HG03159 (cell line): ENCODE results near the gene IL6ST.
A peak's percentile ranks its signal among the peaks of the same experiment; 100 is the strongest.
"Not testable (repeated sequence)": the region's sequence is repeated elsewhere in the genome, so short reads cannot be mapped to it uniquely, and the experiment has no call there.

Experiments used
- ATAC-seq: cut with Tn5 transposase; IDR thresholded peaks from one replicate; pipeline ENCODE4 v1.9.1; 2021; ENCODE audit warnings: mild to moderate bottlenecking, moderate library complexity; ENCODE audit not compliant: unreplicated experiment

Gene IL6ST

DNA sequence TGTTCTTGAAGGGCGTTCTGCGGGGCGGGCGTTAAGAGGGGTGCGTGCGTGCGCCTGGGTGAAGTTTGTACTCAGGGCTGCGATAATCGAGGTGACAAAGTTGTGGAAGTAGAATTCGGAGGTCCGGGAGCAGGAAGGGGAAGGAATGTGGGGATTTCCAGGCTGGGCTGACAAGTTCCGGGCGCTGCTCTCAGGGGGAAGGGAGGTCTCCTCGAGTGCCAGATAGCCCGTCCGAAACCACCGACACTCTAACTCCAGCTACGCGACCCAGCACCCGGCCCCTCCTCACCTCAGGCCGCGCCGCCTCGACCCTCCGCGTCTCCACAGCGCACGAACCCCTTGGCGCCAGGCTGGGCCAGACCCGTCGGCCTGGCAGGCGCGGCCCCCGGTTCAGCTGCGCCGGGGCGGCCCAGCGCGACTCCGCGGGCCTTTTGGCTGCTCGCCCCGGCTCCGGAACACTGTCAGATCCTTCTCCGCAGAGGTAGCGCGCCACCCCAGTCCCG lies at the start of gene IL6ST:
IL6ST (minus strand) TSS at position 469 of the 503 bp plus-strand sequence. CDS start 18,685 bp downstream, outside the sequence.
- peak; percentile 40 for ATAC-seq

DNA sequence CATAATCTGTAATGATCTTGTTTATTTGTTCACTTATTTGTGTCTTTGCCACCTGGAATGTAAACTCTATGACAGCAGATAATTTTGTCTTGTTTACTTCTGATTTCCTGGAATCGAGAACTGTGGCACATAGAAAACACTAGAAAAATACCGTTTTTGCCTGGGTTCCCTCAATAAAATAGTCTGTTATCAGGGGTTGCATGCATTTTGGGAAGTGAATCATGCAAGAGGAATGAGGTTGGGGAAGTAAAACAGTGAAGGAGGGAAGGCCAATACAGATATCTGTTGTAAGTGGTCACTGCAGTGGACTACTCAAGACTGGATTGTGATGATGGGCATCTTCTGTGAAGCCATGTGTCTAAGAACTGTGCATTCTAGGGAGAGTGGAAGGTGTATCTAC lies 45.2 kb upstream of the IL6ST start:
- no peak for ATAC-seq

DNA sequence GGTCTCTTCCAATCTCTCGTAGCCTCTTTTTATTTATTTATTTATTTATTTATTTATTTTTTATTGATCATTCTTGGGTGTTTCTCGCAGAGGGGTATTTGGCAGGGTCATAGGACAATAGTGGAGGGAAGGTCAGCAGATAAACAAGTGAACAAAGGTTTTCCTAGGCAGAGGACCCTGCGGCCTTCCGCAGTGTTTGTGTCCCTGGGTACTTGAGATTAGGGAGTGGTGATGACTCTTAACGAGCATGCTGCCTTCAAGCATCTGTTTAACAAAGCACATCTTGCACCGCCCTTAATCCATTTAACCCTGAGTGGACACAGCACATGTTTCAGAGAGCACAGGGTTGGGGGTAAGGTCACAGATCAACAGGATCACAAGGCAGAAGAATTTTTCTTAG lies 43.4 kb upstream of the IL6ST start:
- not testable (repeated sequence) for ATAC-seq

DNA sequence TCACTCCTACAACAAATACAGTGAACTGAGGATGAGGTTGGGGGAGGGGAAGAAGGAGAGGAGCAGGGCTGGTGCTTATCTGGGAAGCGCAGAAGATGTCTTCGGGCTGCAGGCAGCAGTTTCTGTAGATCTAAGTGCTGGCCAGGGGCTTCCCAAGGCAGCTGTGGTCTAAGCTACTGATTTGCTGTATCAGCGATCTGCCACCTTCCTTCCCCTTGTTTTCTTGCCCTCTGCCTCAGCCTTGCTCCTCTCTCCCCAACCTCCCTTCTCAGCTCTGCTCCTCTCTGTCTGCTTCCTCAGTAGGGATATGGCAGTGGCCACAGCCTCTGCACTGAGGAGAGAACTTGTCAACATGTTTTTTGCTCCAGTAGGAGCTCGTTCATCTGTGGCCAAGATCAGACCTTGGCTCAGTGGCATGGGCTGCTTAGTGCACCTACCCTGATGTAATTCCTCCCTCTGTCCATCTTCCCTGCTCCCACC lies 42.8 kb upstream of the IL6ST start:
- no peak for ATAC-seq

DNA sequence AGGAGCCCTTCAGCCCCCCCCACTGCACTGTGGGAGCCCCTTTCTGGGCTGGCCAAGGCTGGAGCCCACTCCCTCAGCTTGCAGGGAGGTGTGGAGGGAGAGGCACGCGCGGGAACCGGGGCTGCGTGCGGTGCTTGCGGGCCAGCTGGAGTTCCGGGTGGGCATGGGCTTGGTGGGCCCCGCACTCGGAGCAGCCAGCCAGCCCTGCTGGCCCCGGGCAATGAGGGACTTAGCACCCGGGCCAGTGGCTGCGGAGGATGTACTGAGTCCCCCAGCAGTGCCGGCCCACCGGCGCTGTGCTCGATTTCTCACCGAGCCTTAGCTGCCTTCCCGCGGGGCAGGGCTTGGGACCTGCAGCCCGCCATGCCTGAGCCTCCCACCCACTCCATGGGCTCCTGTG lies 40.6 kb upstream of the IL6ST start:
- ATAC-seq: not testable (repeated sequence)

DNA sequence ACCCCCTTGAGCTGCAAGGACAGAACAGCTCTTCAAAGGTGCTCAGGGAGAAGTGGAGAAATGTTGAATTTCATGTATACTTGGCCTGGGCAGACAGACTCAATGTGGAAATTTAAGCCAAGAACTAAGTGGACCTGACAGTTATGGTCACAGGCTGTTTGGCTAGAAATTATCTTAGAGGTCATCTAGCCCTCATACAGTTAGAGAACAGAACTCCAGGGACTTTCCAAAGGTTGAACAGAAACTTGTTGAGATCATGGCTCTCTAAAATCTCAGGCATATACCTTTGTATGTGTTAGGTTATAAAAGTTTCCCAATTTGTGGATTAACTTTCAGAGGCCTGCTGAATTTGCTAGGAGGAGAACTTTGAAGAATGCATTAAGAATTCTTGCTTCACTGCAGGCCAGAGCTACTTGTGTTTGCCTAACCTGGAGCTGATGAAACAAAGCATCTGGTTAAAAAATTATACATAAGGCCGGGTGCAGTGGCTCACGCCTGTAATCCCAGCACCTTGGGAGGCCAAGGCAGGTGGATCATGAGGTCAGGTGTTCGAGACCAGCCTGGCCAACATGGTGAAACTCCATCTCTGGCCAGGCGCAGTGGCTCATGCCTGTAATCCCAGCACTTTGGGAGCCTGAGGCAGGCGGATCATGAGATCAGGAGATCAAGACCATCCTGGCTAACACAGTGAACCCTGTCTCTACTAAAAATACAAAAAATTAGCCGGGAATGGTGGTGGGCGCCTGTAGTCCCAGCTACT lies 35.3 kb upstream of the IL6ST start:
- ATAC-seq: not testable (repeated sequence)

DNA sequence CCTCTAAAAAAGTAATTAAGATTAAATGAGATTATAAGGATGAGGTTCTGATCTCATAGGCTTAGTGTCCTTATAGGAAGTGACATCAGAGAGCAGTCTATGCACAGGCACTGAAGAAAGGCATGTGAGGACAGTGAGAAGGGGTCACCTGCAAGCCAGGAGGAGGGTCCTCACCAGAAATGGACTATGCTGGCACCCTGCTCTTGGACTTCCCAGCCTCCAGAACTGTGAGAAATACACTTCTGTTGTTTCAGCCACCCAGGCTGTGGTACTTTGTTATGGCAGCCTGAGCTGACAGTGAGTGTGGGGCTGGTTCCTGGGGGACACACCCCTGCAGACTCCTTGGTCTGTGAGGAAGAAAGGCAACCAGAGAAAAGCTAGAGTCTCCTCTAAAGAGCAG lies 34.7 kb upstream of the IL6ST start:
- no peak for ATAC-seq

DNA sequence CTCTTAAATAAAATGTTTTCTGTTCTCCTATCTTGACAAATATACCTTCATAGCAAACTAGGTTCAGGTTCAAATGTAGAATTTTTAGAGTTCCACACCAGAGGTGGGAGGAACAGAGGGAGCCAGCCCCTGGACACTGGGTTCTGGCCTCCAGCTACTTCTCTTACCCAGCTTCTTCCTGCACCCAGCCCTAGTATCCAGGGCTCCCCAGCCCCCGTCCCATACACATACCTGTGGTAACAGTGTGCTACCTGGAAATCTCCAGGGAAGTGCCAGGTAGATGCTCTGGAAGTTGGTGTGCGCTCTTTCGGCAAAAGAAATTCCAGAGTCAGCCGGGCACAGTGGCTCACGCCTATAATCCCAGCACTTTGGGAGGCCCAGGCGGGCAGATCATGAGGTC lies 33.9 kb upstream of the IL6ST start:
- no peak for ATAC-seq

DNA sequence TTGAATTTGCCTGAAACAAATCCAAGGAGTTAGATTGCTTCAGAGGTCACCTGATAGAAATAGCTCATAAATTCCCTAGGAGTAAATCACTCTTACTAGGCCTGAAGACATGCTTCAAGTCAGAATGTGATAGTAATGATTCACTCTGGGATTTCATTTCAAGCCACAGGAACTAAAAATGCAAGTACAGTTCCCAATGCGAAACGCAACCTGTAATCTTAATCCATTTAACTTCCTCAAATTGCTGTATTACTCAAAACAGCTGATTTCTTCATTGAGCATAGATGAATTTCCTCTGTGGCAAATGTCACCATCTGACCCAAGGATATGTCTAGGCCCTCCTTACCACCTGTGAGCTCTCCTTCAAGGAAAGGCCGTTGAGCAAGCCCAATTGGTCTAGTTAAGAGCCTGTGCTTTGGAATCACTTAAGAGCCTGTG lies 32.1 kb upstream of the IL6ST start:
- ATAC-seq: peak; percentile 88

DNA sequence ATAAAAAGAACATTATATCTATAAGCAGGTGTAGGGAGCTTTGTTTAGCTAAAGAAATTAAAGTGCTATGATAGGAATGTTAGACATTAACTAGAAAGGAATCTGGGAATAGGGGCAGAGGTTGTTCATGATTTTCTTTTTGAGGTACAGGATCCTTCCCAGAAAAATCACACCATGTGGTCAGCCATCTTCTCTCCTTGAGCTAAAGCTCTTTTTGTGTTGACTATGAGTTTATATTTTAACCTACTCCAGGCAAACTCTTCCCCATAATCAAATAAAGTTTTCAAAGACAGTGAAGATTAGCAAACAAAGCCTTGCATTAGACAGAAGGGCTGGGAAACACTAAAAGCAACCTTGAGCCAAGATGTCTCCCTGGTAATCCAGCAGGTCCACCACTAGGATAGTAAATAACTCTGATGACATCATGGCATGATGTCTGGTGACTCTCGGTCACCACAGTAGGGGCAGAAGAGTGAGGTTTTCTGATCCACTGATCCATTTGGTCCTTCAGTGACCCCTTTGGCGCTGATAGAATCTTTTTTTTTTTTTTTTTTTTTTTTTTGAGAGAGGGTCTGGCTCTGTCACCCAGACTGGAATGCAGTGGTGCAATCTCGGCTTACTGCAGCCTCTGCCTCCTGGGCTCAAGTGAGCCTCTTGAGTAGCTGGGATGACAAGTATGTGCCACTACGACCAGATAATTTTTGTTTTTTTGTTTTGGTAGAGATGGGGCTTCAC lies 30.6 kb upstream of the IL6ST start:
- no peak for ATAC-seq

DNA sequence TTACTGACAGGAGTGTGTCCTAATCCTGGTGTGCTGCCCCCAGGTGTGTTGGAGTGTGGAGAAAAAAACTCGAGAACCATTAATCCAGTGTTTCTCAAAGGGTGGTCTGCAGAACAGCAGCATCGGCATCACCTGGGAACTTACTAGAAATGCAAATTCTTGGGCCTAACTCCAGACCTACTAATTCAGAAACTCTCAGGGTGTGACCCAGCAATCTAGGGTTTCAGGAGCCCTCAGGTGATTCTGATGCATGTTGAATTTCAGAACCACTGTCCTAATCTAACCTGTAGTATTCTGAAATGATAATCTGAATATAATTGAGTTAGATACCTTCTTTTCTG lies 30.0 kb upstream of the IL6ST start:
- ATAC-seq: no peak

DNA sequence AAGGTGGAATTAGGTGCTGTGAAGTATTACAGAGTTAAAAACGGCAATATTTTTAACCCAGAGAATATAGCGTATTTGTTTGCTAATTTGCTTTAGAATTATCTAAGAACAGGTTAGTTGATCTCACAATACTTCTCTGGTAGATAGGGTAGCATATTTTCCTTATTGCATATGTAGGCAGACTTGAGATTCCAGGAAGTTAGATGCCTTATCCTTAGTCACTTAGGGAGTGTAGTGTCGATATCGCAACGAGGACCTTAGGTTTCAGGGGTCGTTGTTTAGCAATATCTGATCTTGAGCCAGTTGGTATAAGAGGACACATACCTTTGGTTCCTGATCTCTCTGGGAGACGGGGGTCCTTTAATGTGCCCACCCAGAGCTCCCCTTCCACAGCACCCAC lies 28.5 kb upstream of the IL6ST start:
- no peak for ATAC-seq

DNA sequence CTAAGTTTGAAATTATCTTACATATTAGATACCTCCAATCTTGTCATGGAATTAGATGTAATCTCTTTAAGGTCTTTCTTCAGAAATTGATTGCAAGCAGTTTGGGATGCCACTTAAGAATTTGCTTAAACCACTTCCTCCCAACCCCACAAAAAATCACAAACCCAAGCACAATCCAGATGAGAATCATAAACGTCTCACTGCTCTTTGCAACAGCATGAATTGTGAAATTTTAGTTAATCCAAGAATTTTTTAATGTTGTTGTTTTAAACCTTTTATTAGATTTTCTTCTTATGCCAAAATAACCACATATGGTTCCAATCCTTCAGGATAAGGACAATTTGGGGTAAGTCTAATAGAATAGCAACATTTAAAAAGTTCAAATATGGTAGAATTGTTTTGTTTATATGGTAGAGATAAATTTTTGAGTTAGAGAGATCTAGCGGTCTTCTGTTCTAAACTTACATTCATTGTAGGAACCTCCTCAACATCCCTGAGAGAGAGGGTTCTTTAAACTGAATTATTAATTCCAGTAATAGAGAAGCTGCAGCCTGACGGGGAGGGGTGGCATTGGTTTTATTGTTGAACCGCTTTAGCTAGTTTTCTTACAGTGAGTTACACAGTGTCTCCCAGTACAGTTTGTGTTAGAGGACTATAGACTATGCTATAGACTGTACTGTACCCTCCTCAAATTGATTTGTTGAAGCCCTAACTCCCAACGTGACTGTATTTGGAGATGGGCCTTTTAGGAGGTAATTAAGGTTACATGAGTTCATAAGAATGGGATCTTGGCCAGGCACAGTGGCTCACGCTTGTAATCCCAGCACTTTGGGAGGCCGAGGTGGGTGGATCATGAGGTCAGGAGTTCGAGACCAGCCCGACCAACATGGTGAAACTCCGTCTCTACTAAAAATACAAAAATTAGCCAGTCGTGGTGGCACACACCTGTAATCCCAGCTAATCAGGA lies 24.8 kb upstream of the IL6ST start:
- no peak for ATAC-seq

DNA sequence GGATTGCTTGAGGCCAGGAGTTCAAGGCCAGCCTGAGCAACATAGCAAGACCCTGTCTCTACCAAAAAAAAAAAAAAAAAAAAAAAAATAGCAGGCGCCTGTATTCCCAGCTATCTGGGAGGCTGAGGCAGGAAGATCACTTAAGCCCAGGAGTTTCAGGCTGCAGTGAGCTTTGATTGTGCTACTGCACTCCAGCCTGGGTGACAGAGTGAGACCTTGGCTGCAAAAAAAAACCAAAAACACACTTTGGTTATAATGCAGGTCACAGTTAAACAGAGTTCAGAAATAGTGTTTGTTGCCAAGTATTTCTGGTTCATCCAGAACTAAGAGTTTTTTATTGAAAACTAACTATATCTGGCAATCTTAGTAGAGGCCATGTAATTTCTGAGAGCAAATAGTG lies 24.1 kb upstream of the IL6ST start:
- no peak for ATAC-seq

DNA sequence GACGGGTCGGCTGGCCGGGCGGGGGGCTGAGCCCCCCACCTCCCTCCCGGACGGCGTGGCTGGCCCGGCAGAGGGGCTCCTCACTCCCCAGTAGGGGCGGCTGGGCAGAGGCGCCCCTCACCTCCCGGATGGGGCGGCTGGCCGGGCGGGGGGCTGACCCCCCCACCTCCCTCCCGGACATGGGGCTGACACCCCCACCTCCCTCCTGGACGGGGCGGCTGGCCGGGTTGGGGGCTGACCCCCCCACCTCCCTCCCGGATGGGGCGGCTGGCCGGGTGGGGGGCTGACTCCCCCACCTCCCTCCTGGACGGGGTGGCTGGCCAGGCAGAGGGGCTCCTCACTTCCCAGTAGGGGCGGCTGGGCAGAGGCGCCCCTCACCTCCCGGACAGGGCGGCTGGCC lies 19.9 kb upstream of the IL6ST start:
- ATAC-seq: not testable (repeated sequence)

DNA sequence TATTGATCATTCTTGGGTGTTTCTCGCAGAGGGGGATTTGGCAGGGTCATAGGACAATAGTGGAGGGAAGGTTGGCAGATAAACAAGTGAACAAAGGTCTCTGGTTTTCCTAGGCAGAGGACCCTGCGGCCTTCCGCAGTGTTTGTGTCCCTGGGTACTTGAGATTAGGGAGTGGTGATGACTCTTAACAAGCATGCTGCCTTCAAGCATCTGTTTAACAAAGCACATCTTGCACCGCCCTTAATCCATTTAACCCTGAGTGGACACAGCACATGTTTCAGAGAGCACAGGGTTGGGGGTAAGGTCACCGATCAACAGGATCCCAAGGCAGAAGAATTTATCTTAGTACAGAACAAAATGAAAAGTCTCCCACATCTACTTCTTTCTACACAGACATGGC lies 19.2 kb upstream of the IL6ST start:
- ATAC-seq: not testable (repeated sequence)

DNA sequence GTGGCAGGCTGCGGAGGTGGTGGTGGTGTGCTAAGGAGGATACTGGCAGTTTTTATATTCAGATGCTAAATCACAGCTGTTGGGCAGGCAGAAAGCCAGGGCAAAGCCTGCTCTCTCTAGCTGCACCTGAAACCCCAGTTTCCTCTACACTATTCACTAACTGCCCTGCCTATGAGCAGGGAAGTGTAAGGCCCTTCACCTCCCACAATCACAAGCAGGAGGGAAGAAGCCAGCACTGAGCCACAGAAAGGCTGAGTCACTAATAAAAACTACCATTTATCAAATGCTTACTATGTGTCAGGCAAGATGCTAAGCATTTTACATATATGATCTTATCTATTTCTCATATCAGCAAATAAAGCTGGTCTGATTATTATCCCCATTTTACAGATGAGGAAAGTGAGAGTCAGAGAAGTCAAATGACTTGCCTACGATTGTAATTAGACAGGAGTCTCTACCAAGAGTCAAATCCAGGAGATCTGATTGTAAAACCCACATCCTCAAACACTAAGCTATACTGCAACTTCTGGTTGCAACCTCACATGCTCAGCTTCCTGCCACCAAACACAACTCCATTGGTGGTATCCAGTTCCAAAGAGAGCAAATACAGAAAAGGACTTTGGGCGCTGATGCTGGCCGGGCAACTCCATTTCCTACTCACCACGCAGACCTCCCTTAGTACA lies 17.7 kb upstream of the IL6ST start:
- ATAC-seq: no peak

DNA sequence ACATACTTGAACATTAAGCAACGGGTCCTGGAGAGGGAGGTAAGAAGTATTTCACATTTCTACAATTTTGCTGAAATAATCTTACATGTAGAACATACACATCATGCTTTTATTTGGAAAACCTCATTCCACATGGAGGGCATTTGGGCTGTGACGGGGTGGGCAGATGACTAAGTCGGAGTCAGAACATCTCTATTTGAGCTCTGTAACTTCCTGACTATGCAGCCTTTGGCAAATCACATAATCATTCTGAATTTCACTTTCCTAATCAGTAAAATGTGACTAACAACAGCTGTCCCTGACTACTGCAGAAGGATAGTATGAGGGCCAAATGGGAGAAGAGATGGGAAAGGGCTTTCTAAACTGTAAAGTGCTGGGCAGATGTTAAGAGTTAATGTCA lies 17.1 kb upstream of the IL6ST start:
- ATAC-seq: no peak

DNA sequence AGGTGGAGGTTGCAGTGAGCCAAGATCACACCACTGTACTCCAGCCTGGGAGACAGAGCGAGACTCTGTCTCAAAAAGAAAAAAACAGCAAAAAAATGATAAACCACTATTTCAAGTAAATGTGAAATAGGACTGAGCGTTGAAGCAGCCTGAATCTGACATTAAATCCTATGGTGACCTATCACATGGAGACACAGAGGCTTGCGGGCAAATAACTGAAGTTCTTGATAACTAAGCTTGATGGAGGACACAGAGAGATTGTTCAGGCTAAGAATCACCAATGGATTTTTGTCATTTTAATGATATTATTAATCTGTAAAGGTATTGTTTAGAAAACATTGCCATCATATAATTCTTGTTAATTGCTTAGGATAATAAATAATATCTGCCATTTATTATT lies 15.7 kb upstream of the IL6ST start:
- no peak for ATAC-seq

DNA sequence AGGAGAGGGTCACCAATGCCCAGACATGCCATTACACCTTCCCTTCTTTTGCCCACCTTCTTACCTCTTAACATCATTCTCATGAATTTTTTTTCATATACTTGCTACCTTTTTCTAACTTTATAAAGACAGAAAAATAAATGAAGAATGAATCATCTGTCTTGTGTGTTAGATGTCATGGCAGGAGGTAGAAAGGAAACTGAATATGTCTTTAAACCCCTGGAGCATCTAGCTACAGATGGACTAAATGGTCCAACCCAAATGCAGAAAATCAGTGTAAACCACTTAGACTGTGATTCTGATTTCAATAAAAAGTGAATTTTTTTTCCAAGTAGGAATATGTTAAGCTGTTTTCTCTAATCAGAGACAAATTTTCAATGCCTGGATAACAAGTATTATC lies 11.8 kb upstream of the IL6ST start:
- ATAC-seq: no peak
